Liver (tissue), 3 donors: ENCODE data around the gene SERPINB13.

Experiments
- TAF1 ChIP-seq: conservative IDR thresholded peaks from 2 replicates; pipeline ENCODE4 v1.6.1; 2016; ENCODE audit warnings: antibody characterized with exemption, mild to moderate bottlenecking
- ZBTB33 ChIP-seq: IDR thresholded peaks from 2 replicates; pipeline ENCODE4 v1.6.1; 2016; ENCODE audit warnings: antibody characterized with exemption
- TF ChIP-seq, protein P1 (sequence below): fragments of 150-350 bp; IDR thresholded peaks from 2 replicates; pipeline ENCODE4 v1.5.1; 2017; ENCODE audit warnings: improper control_type of control experiment, low read depth, low read length; ENCODE audit not compliant: missing input control
- donor health status: healthy.
- donor health status: healthy.

- TF ChIP-seq, protein P1, sequence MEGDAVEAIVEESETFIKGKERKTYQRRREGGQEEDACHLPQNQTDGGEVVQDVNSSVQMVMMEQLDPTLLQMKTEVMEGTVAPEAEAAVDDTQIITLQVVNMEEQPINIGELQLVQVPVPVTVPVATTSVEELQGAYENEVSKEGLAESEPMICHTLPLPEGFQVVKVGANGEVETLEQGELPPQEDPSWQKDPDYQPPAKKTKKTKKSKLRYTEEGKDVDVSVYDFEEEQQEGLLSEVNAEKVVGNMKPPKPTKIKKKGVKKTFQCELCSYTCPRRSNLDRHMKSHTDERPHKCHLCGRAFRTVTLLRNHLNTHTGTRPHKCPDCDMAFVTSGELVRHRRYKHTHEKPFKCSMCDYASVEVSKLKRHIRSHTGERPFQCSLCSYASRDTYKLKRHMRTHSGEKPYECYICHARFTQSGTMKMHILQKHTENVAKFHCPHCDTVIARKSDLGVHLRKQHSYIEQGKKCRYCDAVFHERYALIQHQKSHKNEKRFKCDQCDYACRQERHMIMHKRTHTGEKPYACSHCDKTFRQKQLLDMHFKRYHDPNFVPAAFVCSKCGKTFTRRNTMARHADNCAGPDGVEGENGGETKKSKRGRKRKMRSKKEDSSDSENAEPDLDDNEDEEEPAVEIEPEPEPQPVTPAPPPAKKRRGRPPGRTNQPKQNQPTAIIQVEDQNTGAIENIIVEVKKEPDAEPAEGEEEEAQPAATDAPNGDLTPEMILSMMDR = no peak
- TF ChIP-seq TAF1 (no peak), ZBTB33 (no peak)
These were observed 30.1 kb downstream of the SERPINB13 start for GRCh38 chr18:63617049-63617914.
